ENCODE measurements around the gene NFATC2.

NFATC2 gene

GRCh38 chr20:51385646-51386530, 156.6 kb downstream of the NFATC2 start:
- DNase-seq, result no peak

GRCh38 chr20:51384875-51385274, 157.6 kb downstream of the NFATC2 start:
- DNase-seq, result no peak

- no peak for DNase-seq
Observed at GRCh38 chr20:51383891-51384510, 158.5 kb downstream of the NFATC2 start.

GRCh38 chr20:51382986-51383821, 159.3 kb downstream of the NFATC2 start:
- DNase-seq, result no peak

- no peak for DNase-seq
Observed at GRCh38 chr20:51382111-51382985, 160.2 kb downstream of the NFATC2 start.

- no peak for DNase-seq
Observed at GRCh38 chr20:51381557-51381956, 161.0 kb downstream of the NFATC2 start.

GRCh38 chr20:51380401-51381385, 161.8 kb downstream of the NFATC2 start:
- no peak for DNase-seq

- DNase-seq, result no peak
Observed at GRCh38 chr20:51379601-51380341, 162.7 kb downstream of the NFATC2 start.

- DNase-seq, result no peak
Observed at GRCh38 chr20:51378171-51378928, 164.2 kb downstream of the NFATC2 start.

- DNase-seq, result no peak
Observed at GRCh38 chr20:51377132-51377531, 165.4 kb downstream of the NFATC2 start.

GRCh38 chr20:51376111-51376510, 166.4 kb downstream of the NFATC2 start:
- DNase-seq, result no peak

- DNase-seq, result no peak
Observed at GRCh38 chr20:51375561-51375960, 167.0 kb downstream of the NFATC2 start.

- no peak for DNase-seq
Observed at GRCh38 chr20:51374961-51375360, 167.6 kb downstream of the NFATC2 start.

GRCh38 chr20:51374456-51374830, 168.1 kb downstream of the NFATC2 start:
- no peak for DNase-seq

- no peak for DNase-seq
Observed at GRCh38 chr20:51373713-51374455, 168.6 kb downstream of the NFATC2 start.

- DNase-seq, result no peak
Observed at GRCh38 chr20:51372966-51373365, 169.6 kb downstream of the NFATC2 start.

GRCh38 chr20:51372176-51372803, 170.2 kb downstream of the NFATC2 start:
- DNase-seq, result peak; percentile 34

GRCh38 chr20:51371720-51372119, 170.8 kb downstream of the NFATC2 start:
- no peak for DNase-seq

All from DMS53 (cell line).